Tibial nerve (tissue), 4 donors: ENCODE measurements around the gene TRAF7. TPM values are rescaled to one million over a fixed set of nuclear protein-coding genes. Genes with fewer than 3 reads are reported as not detected.

Experiments
- DNase-seq, 2 donors: peaks; one replicate each; pipeline ENCODE4 v3.0.0-alpha.2; 2019; ENCODE audit warnings: low spot score in 2 of 2
- H3K27ac ChIP-seq, 4 donors: fragments of 200-600 bp; sonication (generic) in 3 of 4; one replicate each; pipeline ENCODE4 v1.5.1; 2017 to 2019; ENCODE audit warnings: mild to moderate bottlenecking in 1 of 4
- H3K27me3 ChIP-seq, 2 donors: fragments of 200-600 bp; sonication (generic) in 1 of 2; one replicate each; pipeline versions ENCODE4 v1.5.1 to v1.6.0; 2017 to 2019
- H3K36me3 ChIP-seq, 3 donors: fragments of 200-600 bp; sonication (generic); one replicate each; pipeline ENCODE4 v1.5.1; 2018 to 2019
- H3K4me1 ChIP-seq, 4 donors: fragments of 200-600 bp; sonication (generic) in 3 of 4; one replicate each; pipeline ENCODE4 v1.5.1; 2017 to 2019
- H3K4me3 ChIP-seq, 4 donors: fragments of 200-600 bp; sonication (generic) in 3 of 4; one replicate each; pipeline ENCODE4 v1.5.1; 2017 to 2019; ENCODE audit warnings: mild to moderate bottlenecking in 1 of 4, moderate library complexity in 1 of 4
- H3K9me3 ChIP-seq, 4 donors: fragments of 200-600 bp; sonication (generic) in 3 of 4; one replicate each; pipeline ENCODE4 v1.5.1; 2017 to 2019
- CTCF ChIP-seq, 5 experiments: fragments of 200-600 bp in 3 of 5; fragments of 450-650 bp in 2 of 5; sonication (generic) in 3 of 5; IDR thresholded peaks; one replicate each; pipeline ENCODE4 v1.5.1; 2016 to 2019; ENCODE audit warnings: antibody characterized with exemption in 5 of 5, mild to moderate bottlenecking in 3 of 5, moderate library complexity in 2 of 5
- EP300 ChIP-seq, 2 donors: sonication (generic); formaldehyde crosslinking; IDR thresholded peaks; one replicate each; pipeline ENCODE4 v1.6.1; 2017; ENCODE audit warnings: antibody characterized with exemption in 2 of 2, mild to moderate bottlenecking in 1 of 2
- POLR2A ChIP-seq, 2 donors: fragments of 450-650 bp; IDR thresholded peaks; one replicate each; pipeline ENCODE4 v1.6.1; 2017; ENCODE audit warnings: antibody characterized with exemption in 2 of 2, mild to moderate bottlenecking in 2 of 2, moderate library complexity in 2 of 2
- WGBS, 2 donors: methylation state at CpG; one replicate each; pipeline ENCODE4 v1.1.5; 2018; 5-methylcytosine and 5-hydroxymethylcytosine counted together
- total RNA-seq, 4 donors: library from RNA; depleted of rRNA; stranded (reverse); fragments of >200 nt; gene quantifications; one replicate each; pipeline ENCODE4 v1.1.0, GENCODE V29; 2016

Gene TRAF7
- total RNA-seq, 4 donors from 2014 or later = 29.1 to 53.7 (median 38.4) TPM

- peak; percentile 58 to 65 for DNase-seq
- peak overlapping the region in 1 of 4 donors; percentile 9 for H3K4me3 ChIP-seq
- WGBS, 2 donors = 33 to 52% methylated on average over 15 to 20 of the region's 20 CpGs
Observed at GRCh38 chr16:2160915-2161551, 5.5 kb downstream of the TRAF7 start.

DNA sequence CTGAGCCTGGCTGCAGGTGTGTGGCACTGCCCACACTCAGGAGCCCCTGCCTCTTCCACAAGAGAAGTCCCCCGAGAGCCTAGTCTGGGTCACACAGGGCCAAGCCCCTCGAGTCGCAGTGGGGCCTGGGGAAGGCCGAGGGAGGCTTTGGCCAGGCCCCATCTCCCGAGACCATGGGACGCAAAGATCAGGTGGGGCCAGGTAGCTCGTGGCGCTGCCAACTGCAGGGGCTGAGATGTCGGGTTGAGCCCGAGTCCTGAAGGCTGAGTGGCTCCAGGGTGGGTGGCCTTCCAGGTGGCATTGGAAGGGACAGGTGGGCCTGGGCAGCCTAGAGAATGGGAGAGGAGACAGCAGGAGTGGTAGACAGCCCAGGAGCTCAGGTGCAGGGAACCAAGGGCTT lies 6.3 kb downstream of the TRAF7 start:
- Histone ChIP-seq H3K36me3 (peaks cover 0 to 23% (median 0%) of the 10 kb centered on the region in 3 donors), H3K4me1 (peaks cover 0 to 59% (median 43%) of the 10 kb centered on the region in 4 donors), H3K27ac (peak overlapping the region in 3 of 4 donors; percentile 73 to 96 (median 85)), H3K9me3 (no peaks in the 10 kb centered on the region), H3K4me3 (no peak overlapping the region), H3K27me3 (no peaks in the 10 kb centered on the region)
- 95% methylated on average over 7 of the region's 10 CpGs; no CpG with 5 or more reads in 1 of the 2 donors for WGBS, 2 donors
- no peak for TF ChIP-seq EP300 (IDR thresholded peaks at IDR 0.05)
- TF ChIP-seq POLR2A (IDR thresholded peaks at IDR 0.05) = no peak
- no peak for TF ChIP-seq CTCF (IDR thresholded peaks at IDR 0.05)
- no peak for DNase-seq

More at GRCh38 chr16:2160915-2161551, 5.5 kb downstream of the TRAF7 start:
- TF ChIP-seq EP300 (IDR thresholded peaks at IDR 0.05) (peak in 1 of 2 donors; percentile 53), POLR2A (IDR thresholded peaks at IDR 0.05) (no peak)
- Histone ChIP-seq H3K27ac (peak overlapping the region; percentile 71 to 96 (median 85)), H3K9me3 (no peaks in the 10 kb centered on the region), H3K4me1 (peaks cover 0 to 68% (median 49%) of the 10 kb centered on the region in 4 donors), H3K27me3 (no peaks in the 10 kb centered on the region), H3K36me3 (peaks cover 0 to 14% (median 0%) of the 10 kb centered on the region in 3 donors)

DNA sequence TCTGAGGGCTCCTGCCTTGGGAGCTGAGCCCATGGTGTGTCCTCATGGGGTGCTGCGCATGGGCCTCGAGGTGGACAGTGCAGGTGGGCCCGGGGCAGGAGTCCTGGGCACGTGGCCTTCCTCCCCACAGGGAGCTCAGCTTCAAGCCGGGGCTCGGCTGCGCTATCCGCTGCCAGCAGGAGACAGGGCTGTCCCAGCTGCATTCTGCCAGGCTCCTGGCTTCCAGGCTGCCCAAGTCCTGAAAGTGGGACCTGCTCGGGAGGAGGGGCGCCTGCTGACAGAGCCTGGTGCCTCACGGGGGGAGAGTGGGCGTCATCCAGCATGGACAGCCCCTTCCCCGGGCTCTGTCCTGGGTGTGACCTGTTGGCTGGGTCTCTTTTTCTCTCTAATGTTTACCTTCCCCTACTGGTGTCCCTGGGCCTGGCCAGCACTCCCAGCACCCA lies 7.1 kb downstream of the TRAF7 start:
- no peak overlapping the region for H3K4me3 ChIP-seq
- DNase-seq = no peak
- 90 to 91% methylated on average over 10 to 11 of the region's 13 CpGs for WGBS, 2 donors
- H3K4me1 ChIP-seq = peaks cover 0 to 51% (median 35%) of the 10 kb centered on the region in 4 donors
- no peaks in the 10 kb centered on the region for H3K27me3 ChIP-seq
- peak overlapping the region in 2 of 4 donors; percentile 50 to 96 for H3K27ac ChIP-seq
- H3K9me3 ChIP-seq = no peaks in the 10 kb centered on the region
- peaks cover 0 to 30% (median 0%) of the 10 kb centered on the region in 3 donors for H3K36me3 ChIP-seq
- TF ChIP-seq POLR2A (IDR thresholded peaks at IDR 0.05) (no peak), CTCF (IDR thresholded peaks at IDR 0.05) (no peak), EP300 (IDR thresholded peaks at IDR 0.05) (no peak)

- no peak for DNase-seq
- Histone ChIP-seq H3K36me3 (peaks cover 0 to 37% (median 6%) of the 10 kb centered on the region in 3 donors), H3K4me1 (peaks cover 0 to 45% (median 29%) of the 10 kb centered on the region in 4 donors), H3K27ac (peak overlapping the region in 2 of 4 donors; percentile 50 to 96), H3K27me3 (no peaks in the 10 kb centered on the region), H3K4me3 (no peak overlapping the region), H3K9me3 (no peaks in the 10 kb centered on the region)
- TF ChIP-seq EP300 (IDR thresholded peaks at IDR 0.05) (no peak), CTCF (IDR thresholded peaks at IDR 0.05) (no peak), POLR2A (IDR thresholded peaks at IDR 0.05) (no peak)
- 91 to 92% methylated on average over 11 to 25 of the region's 26 CpGs for WGBS, 2 donors
Observed at GRCh38 chr16:2163211-2163881, 7.8 kb downstream of the TRAF7 start.

GRCh38 chr16:2165861-2166260 lies 10.3 kb downstream of the TRAF7 start:
- H3K27ac ChIP-seq = no peak overlapping the region
- H3K9me3 ChIP-seq = no peaks in the 10 kb centered on the region
- H3K27me3 ChIP-seq = no peaks in the 10 kb centered on the region
- no peak for TF ChIP-seq CTCF (IDR thresholded peaks at IDR 0.05)
- no peak for TF ChIP-seq EP300 (IDR thresholded peaks at IDR 0.05)
- TF ChIP-seq POLR2A (IDR thresholded peaks at IDR 0.05) = no peak
- H3K36me3 ChIP-seq = peaks cover 0 to 61% (median 6%) of the 10 kb centered on the region in 3 donors
- 93 to 98% methylated on average over 11 to 12 of the region's 12 CpGs for WGBS, 2 donors
- DNase-seq = no peak
- H3K4me1 ChIP-seq = peaks cover 0 to 20% (median 4%) of the 10 kb centered on the region in 4 donors
- no peak overlapping the region for H3K4me3 ChIP-seq
